ENCODE results near the gene MAPK6.

MAPK6 gene

DNA sequence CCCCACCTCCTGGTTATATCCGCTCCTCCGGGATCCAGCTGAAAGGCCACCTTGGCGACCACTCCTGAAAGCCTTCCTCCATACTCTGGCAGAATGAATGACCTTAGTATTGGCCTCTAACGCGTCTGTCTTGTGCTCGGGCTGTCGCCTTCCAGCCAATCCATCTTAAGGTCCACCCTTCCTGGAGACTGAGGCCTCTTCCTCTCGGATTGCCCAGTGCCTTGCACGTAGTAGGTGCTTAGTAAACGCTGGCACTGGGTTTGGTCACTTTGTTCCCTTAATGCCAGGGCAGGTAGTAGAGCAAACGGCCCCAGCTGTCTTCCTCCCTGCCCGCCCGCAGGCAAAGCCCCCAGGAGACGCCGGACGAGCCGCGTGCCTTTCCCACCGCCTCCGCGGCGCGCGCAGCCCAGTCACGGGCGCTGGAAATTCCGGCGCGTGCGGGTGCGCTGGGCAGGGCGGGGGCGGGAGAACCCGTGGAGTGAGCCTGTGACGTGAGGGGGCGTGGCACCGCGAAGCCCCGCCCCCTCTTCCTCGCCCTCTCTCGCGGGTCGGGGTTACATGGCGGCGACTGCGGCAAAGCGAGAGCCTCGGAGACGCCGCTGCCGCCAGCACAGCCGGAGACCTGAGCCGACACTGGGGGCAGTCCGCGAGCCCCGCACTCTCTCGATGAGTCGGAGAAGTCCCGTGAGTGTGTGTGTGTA, at the start of gene MAPK6:
Gene MAPK6, plus strand, starts transcription at position 527 of the 701 bp plus-strand sequence. CDS start 27,242 bp downstream, outside the sequence.
- Histone ChIP-seq H4K20me1 (ENCODE audit: insufficient read depth) (no peaks in the 10 kb centered on the region), H3K36me3 (ENCODE audit: insufficient read depth) (no peaks in the 10 kb centered on the region), H3K4me2 (peak within 1 kb of the TSS; percentile 87), H3K9ac (peak within 1 kb of the TSS; percentile 84), H2AFZ (ENCODE audit: low read depth) (peak within 1 kb of the TSS; percentile 82), H3K79me2 (ENCODE audit: insufficient read depth, low read depth) (peaks cover 42% of the 10 kb centered on the region), H3K4me3 (IDR thresholded peaks at IDR 0.05; ENCODE audit: insufficient read depth, low read depth, low read length) (no peak within 1 kb of the TSS), H3K27me3 (ENCODE audit: insufficient read depth, low read depth) (no peaks in the 10 kb centered on the region), H3K4me1 (ENCODE audit: low read depth, poor library complexity, severe bottlenecking) (peaks cover 23% of the 10 kb centered on the region), H3K27ac (peak within 1 kb of the TSS; percentile 79)
- TF ChIP-seq, protein P1, sequence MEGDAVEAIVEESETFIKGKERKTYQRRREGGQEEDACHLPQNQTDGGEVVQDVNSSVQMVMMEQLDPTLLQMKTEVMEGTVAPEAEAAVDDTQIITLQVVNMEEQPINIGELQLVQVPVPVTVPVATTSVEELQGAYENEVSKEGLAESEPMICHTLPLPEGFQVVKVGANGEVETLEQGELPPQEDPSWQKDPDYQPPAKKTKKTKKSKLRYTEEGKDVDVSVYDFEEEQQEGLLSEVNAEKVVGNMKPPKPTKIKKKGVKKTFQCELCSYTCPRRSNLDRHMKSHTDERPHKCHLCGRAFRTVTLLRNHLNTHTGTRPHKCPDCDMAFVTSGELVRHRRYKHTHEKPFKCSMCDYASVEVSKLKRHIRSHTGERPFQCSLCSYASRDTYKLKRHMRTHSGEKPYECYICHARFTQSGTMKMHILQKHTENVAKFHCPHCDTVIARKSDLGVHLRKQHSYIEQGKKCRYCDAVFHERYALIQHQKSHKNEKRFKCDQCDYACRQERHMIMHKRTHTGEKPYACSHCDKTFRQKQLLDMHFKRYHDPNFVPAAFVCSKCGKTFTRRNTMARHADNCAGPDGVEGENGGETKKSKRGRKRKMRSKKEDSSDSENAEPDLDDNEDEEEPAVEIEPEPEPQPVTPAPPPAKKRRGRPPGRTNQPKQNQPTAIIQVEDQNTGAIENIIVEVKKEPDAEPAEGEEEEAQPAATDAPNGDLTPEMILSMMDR (conservative IDR thresholded peaks at IDR 0.05; ENCODE audit: low read depth, low read length) = no peak

GRCh38 chr15:51969728-51970127, 49.3 kb upstream of the MAPK6 start:
- Histone ChIP-seq H3K36me3 (ENCODE audit: insufficient read depth) (no peaks in the 10 kb centered on the region), H3K4me1 (ENCODE audit: low read depth, poor library complexity, severe bottlenecking) (peaks cover 12% of the 10 kb centered on the region), H3K9ac (no peak overlapping the region), H3K79me2 (ENCODE audit: insufficient read depth, low read depth) (peaks cover 56% of the 10 kb centered on the region), H3K4me2 (peak overlapping the region; percentile 59; the same call in 1 of the 2 replicates), H3K27ac (no peak overlapping the region), H4K20me1 (ENCODE audit: insufficient read depth) (no peaks in the 10 kb centered on the region), H2AFZ (ENCODE audit: low read depth) (no peak overlapping the region), H3K27me3 (ENCODE audit: insufficient read depth, low read depth) (no peaks in the 10 kb centered on the region), H3K4me3 (IDR thresholded peaks at IDR 0.05; ENCODE audit: insufficient read depth, low read depth, low read length) (no peak overlapping the region)
- TF ChIP-seq, protein P1 (conservative IDR thresholded peaks at IDR 0.05; ENCODE audit: low read depth, low read length) = no peak

DNA sequence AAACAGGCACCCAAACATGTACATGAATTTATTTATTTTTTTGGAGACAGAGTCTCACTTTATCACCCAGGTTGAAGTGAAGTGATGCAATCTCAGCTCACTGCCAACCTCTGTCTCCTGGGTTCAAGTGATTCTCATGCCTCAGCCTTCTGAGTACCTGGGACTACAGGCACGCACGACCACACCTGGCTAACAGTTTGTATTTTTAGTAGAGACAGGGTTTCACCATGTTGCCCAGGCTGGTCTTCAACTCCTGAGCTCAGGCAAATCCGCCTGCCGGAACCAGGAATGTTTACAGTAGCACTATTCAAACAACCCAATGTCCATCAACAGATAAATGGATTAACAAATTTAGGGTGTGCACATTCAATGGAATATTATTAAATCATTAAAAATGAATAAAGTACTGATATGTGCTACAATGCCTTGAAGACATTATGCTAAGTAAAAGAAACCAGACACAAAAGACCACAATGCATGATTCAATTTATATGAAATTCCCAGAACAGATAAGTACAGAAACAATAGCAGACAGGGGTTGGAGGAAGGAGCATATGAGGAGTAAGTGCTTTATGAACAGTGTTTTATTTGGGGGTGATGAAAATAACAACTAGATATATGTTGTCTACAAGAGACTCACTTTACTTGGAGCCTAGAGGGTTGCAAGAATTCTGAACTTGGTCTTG, 48.7 kb upstream of the MAPK6 start:
- Histone ChIP-seq H4K20me1 (ENCODE audit: insufficient read depth) (no peaks in the 10 kb centered on the region), H3K27ac (no peak overlapping the region)

GRCh38 chr15:51971032-51971374, 48.0 kb upstream of the MAPK6 start:
- TF ChIP-seq, protein P1 (conservative IDR thresholded peaks at IDR 0.05; ENCODE audit: low read depth, low read length) = no peak
- Histone ChIP-seq H3K4me2 (peak overlapping the region; percentile 59), H3K36me3 (ENCODE audit: insufficient read depth) (no peaks in the 10 kb centered on the region), H3K79me2 (ENCODE audit: insufficient read depth, low read depth) (peaks cover 56% of the 10 kb centered on the region), H3K9ac (peak overlapping the region; percentile 77), H3K27me3 (ENCODE audit: insufficient read depth, low read depth) (no peaks in the 10 kb centered on the region), H3K4me1 (ENCODE audit: low read depth, poor library complexity, severe bottlenecking) (peaks cover 12% of the 10 kb centered on the region), H3K27ac (peak overlapping the region; percentile 57), H2AFZ (ENCODE audit: low read depth) (peak overlapping the region; percentile 91), H3K4me3 (IDR thresholded peaks at IDR 0.05; ENCODE audit: insufficient read depth, low read depth, low read length) (no peak overlapping the region), H4K20me1 (ENCODE audit: insufficient read depth) (no peaks in the 10 kb centered on the region)

More for the DNA sequence above, 48.7 kb upstream of the MAPK6 start:
- TF ChIP-seq, protein P1 (conservative IDR thresholded peaks at IDR 0.05; ENCODE audit: low read depth, low read length) = no peak
- no peaks in the 10 kb centered on the region for H3K27me3 ChIP-seq (ENCODE audit: insufficient read depth, low read depth)
- H3K79me2 ChIP-seq (ENCODE audit: insufficient read depth, low read depth) = peaks cover 56% of the 10 kb centered on the region
- H3K9ac ChIP-seq = no peak overlapping the region
- H3K4me1 ChIP-seq (ENCODE audit: low read depth, poor library complexity, severe bottlenecking) = peaks cover 12% of the 10 kb centered on the region
- H3K4me3 ChIP-seq (IDR thresholded peaks at IDR 0.05; ENCODE audit: insufficient read depth, low read depth, low read length) = no peak overlapping the region
- H3K4me2 ChIP-seq = peak overlapping the region; percentile 59
- no peaks in the 10 kb centered on the region for H3K36me3 ChIP-seq (ENCODE audit: insufficient read depth)
- no peak overlapping the region for H2AFZ ChIP-seq (ENCODE audit: low read depth)

Measured in KMS-11 (cell line).